Esophagus mucosa (tissue), 1 donor: ENCODE data around the gene CACNA1I. TPM values are rescaled to one million over a fixed set of nuclear protein-coding genes. Genes with fewer than 3 reads are reported as not detected.
"Not testable (repeated sequence)": the region's sequence is repeated elsewhere in the genome, so short reads cannot be mapped to it uniquely, and the experiment has no call there.

ENCODE experiments used
- ATAC-seq: fragments of 200-7000 bp; cut with Tn5 transposase; one replicate; pipeline ENCODE4 v1.9.1; 2020
- total RNA-seq: library from RNA; stranded (reverse); gene quantifications from one replicate; pipeline ENCODE4 v1.2.4, GENCODE V29; 2023
- donor health status: DM: yes; HTN: yes; CAD: no.

The CACNA1I gene
- total RNA-seq, 1 donor from 2014 or later, result 0.08 TPM

- ATAC-seq, result no peak
Observed at GRCh38 chr22:39722501-39722900, 151.9 kb downstream of the CACNA1I start.

DNA sequence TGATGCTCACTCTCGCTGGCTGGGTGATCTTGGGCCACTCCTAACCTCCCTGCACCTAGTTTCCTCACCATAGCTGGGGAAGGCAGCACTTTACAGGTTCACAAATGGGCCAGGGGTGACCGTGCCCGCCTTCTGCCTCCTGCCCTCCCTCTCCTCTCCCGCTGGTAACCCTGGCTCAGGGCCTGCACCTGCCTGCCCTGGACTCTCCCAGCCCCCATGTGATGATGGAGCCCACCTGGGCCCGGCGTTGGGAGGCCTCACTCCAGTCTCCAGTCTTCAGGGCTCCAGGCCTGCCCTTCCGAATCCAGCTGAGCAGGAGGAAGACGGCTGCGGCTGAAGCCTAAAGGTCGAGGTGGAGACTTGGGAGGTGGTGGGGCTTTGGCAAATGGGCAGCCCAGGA lies 152.9 kb downstream of the CACNA1I start:
- ATAC-seq, result no peak

- peak; percentile 78 for ATAC-seq
Observed at GRCh38 chr22:39723899-39724351, 153.4 kb downstream of the CACNA1I start.

- peak; percentile 88 for ATAC-seq
Observed at GRCh38 chr22:39724390-39724789, 153.8 kb downstream of the CACNA1I start.

DNA sequence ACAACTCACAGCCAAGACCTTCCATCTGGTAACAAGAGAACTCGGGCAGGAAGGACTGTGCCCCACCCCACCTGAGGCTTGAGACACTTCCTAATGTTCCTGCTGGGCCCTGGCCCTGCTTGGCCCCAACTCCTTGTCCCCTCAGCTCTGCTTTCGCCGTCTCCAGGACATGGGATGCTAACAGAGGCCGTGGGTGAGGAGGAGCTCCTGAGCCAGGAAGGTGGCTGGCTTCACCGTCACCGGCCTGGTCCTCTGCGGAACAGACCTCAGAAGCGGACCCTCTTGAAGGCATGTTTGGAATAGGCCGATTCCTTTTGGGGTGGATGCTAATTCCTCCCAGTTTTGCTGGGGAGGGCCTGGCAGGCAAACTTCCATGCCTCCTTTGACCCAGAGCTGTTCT lies 154.3 kb downstream of the CACNA1I start:
- ATAC-seq, result no peak

- no peak for ATAC-seq
Observed at GRCh38 chr22:39725351-39726035, 154.9 kb downstream of the CACNA1I start.

DNA sequence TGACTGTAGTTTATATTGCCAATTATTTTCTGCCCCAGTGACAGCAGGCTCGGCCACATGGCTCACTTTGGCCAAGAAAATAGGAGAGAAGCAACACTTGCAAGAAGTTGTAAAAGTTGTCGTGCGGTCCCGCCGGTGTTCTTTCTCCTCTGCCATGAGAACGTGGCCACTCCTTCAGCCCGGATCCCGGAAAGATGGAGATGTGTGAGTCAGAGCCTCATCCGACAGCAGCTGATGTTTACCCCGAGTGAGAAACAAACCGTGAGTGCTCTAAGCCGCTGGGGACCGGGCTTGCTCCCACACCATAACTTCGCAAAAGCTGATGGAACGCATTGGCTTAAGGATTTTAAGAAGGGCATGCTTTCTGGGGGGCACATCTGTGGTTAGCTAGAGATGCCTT lies 157.0 kb downstream of the CACNA1I start:
- ATAC-seq, result no peak

DNA sequence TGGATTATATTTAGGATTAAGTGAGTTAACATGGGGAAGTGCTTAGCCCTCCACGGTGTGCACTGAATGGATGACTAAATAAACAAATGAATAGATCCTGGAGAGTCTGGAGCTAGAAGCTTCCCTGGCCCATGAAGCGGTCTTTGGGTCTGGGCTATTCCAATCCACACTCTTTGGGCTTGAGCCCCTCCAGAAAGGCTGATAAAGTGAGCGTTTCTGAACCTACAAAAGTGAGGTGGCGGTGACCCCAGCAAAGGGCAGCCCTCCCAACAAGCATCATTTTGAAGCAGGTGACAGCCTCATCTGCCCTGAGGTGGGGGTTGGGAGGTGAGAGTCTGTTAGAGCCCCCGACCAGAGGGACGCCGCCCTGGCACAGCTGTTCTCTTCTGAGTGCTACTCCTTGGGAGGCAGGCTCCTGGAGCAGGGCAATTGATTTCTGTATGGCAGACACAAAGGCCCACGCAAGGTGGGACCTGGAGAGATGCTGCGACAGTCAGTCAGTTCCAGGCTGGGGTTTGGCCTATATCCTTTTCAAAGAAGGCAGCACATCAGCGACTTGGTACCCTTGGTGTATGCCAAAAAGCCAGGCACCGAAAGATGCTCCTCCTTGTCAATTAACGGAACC lies 157.8 kb downstream of the CACNA1I start:
- no peak for ATAC-seq

DNA sequence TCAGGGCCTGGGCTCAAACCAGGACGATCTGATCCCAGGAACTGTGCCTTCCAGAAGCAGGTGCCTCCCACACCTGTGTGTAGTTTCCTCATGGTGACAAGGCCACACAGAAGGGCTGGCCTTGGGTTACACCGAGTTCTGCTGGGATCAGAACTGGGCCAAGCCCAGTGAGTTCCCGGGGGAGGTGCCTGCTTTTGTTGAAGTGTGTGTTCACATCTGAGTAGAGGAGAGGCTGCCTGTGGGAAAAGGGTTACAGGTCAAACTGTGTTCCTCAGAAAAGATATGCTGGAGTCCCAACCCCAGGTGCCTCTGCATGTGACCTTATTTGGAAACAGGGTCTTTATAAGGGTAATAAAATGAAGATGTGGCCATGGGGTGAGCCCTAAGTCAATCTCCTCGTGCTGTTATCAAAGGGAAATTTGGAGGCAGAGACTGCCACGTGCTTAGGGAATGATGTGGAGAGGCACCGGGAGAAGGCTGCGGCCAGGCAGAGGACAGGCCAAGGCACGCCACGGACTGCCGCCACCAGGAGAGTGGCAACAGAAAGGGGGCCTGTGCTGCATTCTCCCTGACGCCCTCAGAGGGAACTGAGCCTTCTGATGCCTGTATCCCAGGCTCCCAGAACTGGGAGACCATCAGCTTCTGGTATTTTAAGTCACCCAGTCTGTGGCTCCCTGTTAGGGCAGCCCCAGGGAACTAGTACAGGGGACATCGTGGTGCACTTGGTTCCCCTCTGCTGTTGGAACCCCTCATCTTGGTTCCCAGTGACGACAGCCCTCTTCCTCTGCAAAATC lies 158.8 kb downstream of the CACNA1I start:
- ATAC-seq, result no peak

DNA sequence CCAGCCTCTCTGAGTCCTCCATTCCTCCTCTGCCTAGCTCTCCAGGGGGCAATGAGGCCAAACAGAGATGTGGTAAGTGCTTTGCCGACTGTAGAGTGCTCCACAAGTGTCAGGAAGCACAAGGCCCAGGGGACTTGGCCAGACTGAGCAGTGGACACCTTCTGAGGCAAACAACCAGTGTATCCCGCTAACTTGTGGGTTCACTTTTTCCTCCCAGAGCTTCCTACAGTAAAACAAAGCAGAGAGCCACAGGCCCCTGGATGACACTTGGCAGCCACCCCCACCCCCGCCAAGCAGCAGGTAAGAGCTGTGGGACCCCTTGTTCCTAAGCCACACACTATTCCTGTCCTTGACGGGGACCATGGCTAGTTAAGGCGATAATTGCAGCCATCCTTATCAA lies 160.9 kb downstream of the CACNA1I start:
- ATAC-seq, result no peak

- ATAC-seq, result no peak
Observed at GRCh38 chr22:39731881-39732555, 161.5 kb downstream of the CACNA1I start.

GRCh38 chr22:39732625-39733024 lies 162.1 kb downstream of the CACNA1I start:
- ATAC-seq, result no peak

DNA sequence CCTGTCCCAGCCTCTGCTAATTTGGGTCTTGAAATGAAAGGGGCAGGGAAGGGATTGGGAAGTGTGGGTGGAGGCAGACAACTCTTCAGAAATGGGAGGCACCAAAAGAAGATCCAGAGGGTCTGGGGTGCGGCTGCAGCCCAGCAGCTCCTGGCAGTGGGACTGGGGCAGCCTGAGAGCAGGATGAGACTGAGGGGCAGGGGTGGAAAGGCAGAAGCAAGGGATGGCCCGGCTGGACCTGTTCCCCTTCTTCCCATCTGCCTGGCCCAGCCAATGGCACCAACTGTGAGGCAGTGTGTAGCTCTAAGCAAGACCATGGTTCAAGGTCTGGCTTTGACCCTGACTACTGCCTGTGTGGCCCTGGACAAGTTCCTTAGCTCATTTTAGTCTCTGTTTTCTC lies 162.6 kb downstream of the CACNA1I start:
- no peak for ATAC-seq

- ATAC-seq, result not testable (repeated sequence)
Observed at GRCh38 chr22:39734046-39734445, 163.5 kb downstream of the CACNA1I start.

GRCh38 chr22:39734866-39735265 lies 164.3 kb downstream of the CACNA1I start:
- no peak for ATAC-seq

GRCh38 chr22:39735776-39736175 lies 165.2 kb downstream of the CACNA1I start:
- ATAC-seq, result no peak

GRCh38 chr22:39738746-39739145 lies 168.2 kb downstream of the CACNA1I start:
- no peak for ATAC-seq

Other genes with a start within 250 kb of the CACNA1I start
- 23.0 TPM for gene SYNGR1, start 220.8 kb upstream of the CACNA1I start, total RNA-seq
- gene TAB1, start 171.0 kb upstream of the CACNA1I start, total RNA-seq, result 10.9 TPM
- 0.44 TPM for gene MGAT3, start 113.7 kb upstream of the CACNA1I start, total RNA-seq
- gene MIEF1, start 68.5 kb upstream of the CACNA1I start, total RNA-seq, result 16.7 TPM
- gene ATF4, start 50.2 kb upstream of the CACNA1I start, total RNA-seq, result 375 TPM
- 40.7 TPM for gene RPS19BP1, start 38.0 kb upstream of the CACNA1I start, total RNA-seq